WERI-Rb-1 (cell line): ENCODE results near the gene GNB1.

ENCODE experiments used
- DNase-seq: peaks from one replicate; pipeline ENCODE4 v3.0.0-alpha.2; 2020
- H3K27ac ChIP-seq: fragments of 250-450 bp; sonication (Bioruptor Pico); 2 replicates; pipeline ENCODE4 v1.5.1; 2020; ENCODE audit warnings: mild to moderate bottlenecking, moderate library complexity
- H3K27me3 ChIP-seq: fragments of 250-450 bp; sonication (Bioruptor Pico); 2 replicates; pipeline ENCODE4 v1.5.1; 2021; ENCODE audit warnings: mild to moderate bottlenecking, low read depth, moderate library complexity; ENCODE audit not compliant: insufficient read depth, severe bottlenecking
- H3K36me3 ChIP-seq: fragments of 250-450 bp; sonication (Bioruptor Pico); 2 replicates; pipeline ENCODE4 v1.5.1; 2020; ENCODE audit warnings: mild to moderate bottlenecking, moderate library complexity
- H3K4me3 ChIP-seq: 2 replicates; pipeline ENCODE4 v1.5.1; 2011; ENCODE audit warnings: low read depth, mild to moderate bottlenecking, control low read depth, low read length
- H3K9me3 ChIP-seq: fragments of 250-450 bp; sonication (Bioruptor Pico); 2 replicates; pipeline ENCODE4 v1.5.1; 2021; ENCODE audit warnings: mild to moderate bottlenecking, moderate library complexity; ENCODE audit not compliant: severe bottlenecking
- CTCF ChIP-seq: IDR thresholded peaks from 2 replicates; pipeline ENCODE4 v1.5.1; 2011; ENCODE audit warnings: low read depth, mild to moderate bottlenecking, control low read depth, inconsistent platforms, low read length

Gene GNB1

GRCh38 chr1:1894354-1895059 is 3.6 kb upstream of the GNB1 start:
- Histone ChIP-seq H3K36me3 (no peaks in the 10 kb centered on the region; the same call in 1 of the 2 replicates), H3K9me3 (no peaks in the 10 kb centered on the region), H3K27ac (no peak overlapping the region; the same call in 1 of the 2 replicates), H3K4me3 (no peak overlapping the region), H3K27me3 (no peaks in the 10 kb centered on the region)
- TF ChIP-seq CTCF = no peak
- no peak for DNase-seq

- DNase-seq = no peak
- H3K4me3 ChIP-seq = no peak overlapping the region
These were observed 3.1 kb upstream of the GNB1 start for GRCh38 chr1:1893997-1894353.

GRCh38 chr1:1893291-1893985 is 2.6 kb upstream of the GNB1 start:
- Histone ChIP-seq H3K4me3 (no peak overlapping the region), H3K27me3 (no peaks in the 10 kb centered on the region), H3K27ac (no peak overlapping the region), H3K9me3 (no peaks in the 10 kb centered on the region), H3K36me3 (no peaks in the 10 kb centered on the region; the same call in 1 of the 2 replicates)
- no peak for TF ChIP-seq CTCF
- DNase-seq = no peak

More at GRCh38 chr1:1893997-1894353, 3.1 kb upstream of the GNB1 start:
- Histone ChIP-seq H3K9me3 (no peaks in the 10 kb centered on the region), H3K27ac (no peak overlapping the region), H3K36me3 (no peaks in the 10 kb centered on the region; the same call in 1 of the 2 replicates), H3K27me3 (no peaks in the 10 kb centered on the region)
- TF ChIP-seq CTCF = no peak

- no peaks in the 10 kb centered on the region; the same call in 1 of the 2 replicates for H3K36me3 ChIP-seq
- no peak for DNase-seq
- no peak overlapping the region for H3K4me3 ChIP-seq
- no peak overlapping the region for H3K27ac ChIP-seq
- no peaks in the 10 kb centered on the region for H3K27me3 ChIP-seq
- no peak for TF ChIP-seq CTCF
- no peaks in the 10 kb centered on the region for H3K9me3 ChIP-seq
These were observed 1.9 kb upstream of the GNB1 start for GRCh38 chr1:1892763-1893120.

- TF ChIP-seq CTCF = no peak
- no peaks in the 10 kb centered on the region for H3K9me3 ChIP-seq
- no peaks in the 10 kb centered on the region for H3K27me3 ChIP-seq
- H3K4me3 ChIP-seq = no peak overlapping the region
- no peak for DNase-seq
- no peaks in the 10 kb centered on the region; the same call in 1 of the 2 replicates for H3K36me3 ChIP-seq
- H3K27ac ChIP-seq = no peak overlapping the region
These were observed 1.3 kb upstream of the GNB1 start for GRCh38 chr1:1892079-1892762.
